Measurements from ENCODE around the gene LMO7. TPM values are rescaled to one million over a fixed set of nuclear protein-coding genes. Genes with fewer than 3 reads are reported as not detected.

LMO7 gene
- total and polyA plus RNA-seq, 8 donors: 17.1 to 214 (median 72.4) TPM

GRCh38 chr13:75744127-75744526, 108.0 kb downstream of the LMO7 start:
- H3K27me3 ChIP-seq: no peaks in the 10 kb centered on the region
- no peaks in the 10 kb centered on the region for H3K9me3 ChIP-seq
- 77 to 97% (median 88%) methylated on average over 2 of the region's 2 CpGs for WGBS, 5 donors
- TF ChIP-seq CTCF (IDR thresholded peaks at IDR 0.05): no peak
- TF ChIP-seq EP300 (IDR thresholded peaks at IDR 0.05): no peak
- TF ChIP-seq POLR2AphosphoS5 (IDR thresholded peaks at IDR 0.05): no peak
- no peak for DNase-seq
- H3K4me1 ChIP-seq: no peaks in the 10 kb centered on the region
- intact Hi-C loops (cut with DNase I; ENCODE audit: low total_unique reads): no loop called here
- H3K36me3 ChIP-seq: no peaks in the 10 kb centered on the region
- H3K4me3 ChIP-seq: no peak overlapping the region
- H3K27ac ChIP-seq: no peak overlapping the region

GRCh38 chr13:75745387-75745786, 109.3 kb downstream of the LMO7 start:
- Histone ChIP-seq H3K4me3 (no peak overlapping the region), H3K27me3 (no peaks in the 10 kb centered on the region), H3K36me3 (no peaks in the 10 kb centered on the region), H3K27ac (no peak overlapping the region), H3K9me3 (no peaks in the 10 kb centered on the region), H3K4me1 (no peaks in the 10 kb centered on the region)
- no peak for TF ChIP-seq POLR2AphosphoS5 (IDR thresholded peaks at IDR 0.05)
- no peak for TF ChIP-seq POLR2A (IDR thresholded peaks at IDR 0.05)
- no peak for TF ChIP-seq EP300 (IDR thresholded peaks at IDR 0.05)
- no peak for TF ChIP-seq CTCF (IDR thresholded peaks at IDR 0.05)
- no peak for DNase-seq
- intact Hi-C loops (cut with DNase I; ENCODE audit: low total_unique reads): no loop called here
- 91 to 96% (median 93%) methylated on average over 2 of the region's 2 CpGs for WGBS, 5 donors

GRCh38 chr13:75748874-75749273, 112.7 kb downstream of the LMO7 start:
- Histone ChIP-seq H3K4me3 (no peak overlapping the region), H3K4me1 (no peaks in the 10 kb centered on the region), H3K27ac (no peak overlapping the region), H3K27me3 (no peaks in the 10 kb centered on the region), H3K9me3 (peaks cover 0 to 6% (median 0%) of the 10 kb centered on the region in 4 donors), H3K36me3 (no peaks in the 10 kb centered on the region)
- intact Hi-C loops (cut with DNase I; ENCODE audit: low total_unique reads): no loop called here
- DNase-seq: no peak
- 81 to 93% (median 89%) methylated on average over 3 of the region's 3 CpGs for WGBS, 5 donors
- TF ChIP-seq CTCF (IDR thresholded peaks at IDR 0.05) (no peak), POLR2AphosphoS5 (IDR thresholded peaks at IDR 0.05) (no peak)

- intact Hi-C loops (cut with DNase I; ENCODE audit: low total_unique reads): no loop called here
- 36 to 57% (median 55%) methylated on average over 4 of the region's 4 CpGs for WGBS, 5 donors
Observed at GRCh38 chr13:75749407-75749806, 113.3 kb downstream of the LMO7 start.

More at GRCh38 chr13:75749407-75749806, 113.3 kb downstream of the LMO7 start:
- H3K4me3 ChIP-seq: no peak overlapping the region
- no peak overlapping the region for H3K27ac ChIP-seq
- H3K27me3 ChIP-seq: no peaks in the 10 kb centered on the region
- H3K9me3 ChIP-seq: peaks cover 0 to 6% (median 0%) of the 10 kb centered on the region in 4 donors
- no peak for DNase-seq
- TF ChIP-seq POLR2AphosphoS5 (IDR thresholded peaks at IDR 0.05): no peak
- TF ChIP-seq CTCF (IDR thresholded peaks at IDR 0.05): no peak
- no peak for TF ChIP-seq POLR2A (IDR thresholded peaks at IDR 0.05)
- H3K36me3 ChIP-seq: no peaks in the 10 kb centered on the region
- no peaks in the 10 kb centered on the region for H3K4me1 ChIP-seq

Data from stomach (tissue), 9 donors.